ENCODE data around the gene HSPA5.

DNA sequence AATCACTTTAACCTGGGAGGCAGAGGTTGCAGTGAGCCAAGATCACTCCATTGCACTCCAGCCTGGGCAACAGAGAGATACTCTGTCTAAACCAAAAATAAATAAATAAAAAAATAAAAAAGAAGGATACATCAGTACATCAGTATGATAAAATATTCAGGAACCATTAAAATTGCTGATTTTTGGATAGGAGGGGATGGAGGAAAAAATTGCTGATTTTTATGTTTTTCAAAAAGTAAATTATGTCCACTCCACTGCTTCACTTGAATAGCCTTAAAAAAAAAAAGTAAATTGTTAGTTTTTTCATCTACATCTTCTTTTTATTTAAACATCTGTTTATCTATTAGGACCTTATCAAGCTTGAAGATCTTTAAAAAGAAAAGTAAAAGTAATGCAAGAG is 13.1 kb upstream of the HSPA5 start:
- TF ChIP-seq, protein P1, sequence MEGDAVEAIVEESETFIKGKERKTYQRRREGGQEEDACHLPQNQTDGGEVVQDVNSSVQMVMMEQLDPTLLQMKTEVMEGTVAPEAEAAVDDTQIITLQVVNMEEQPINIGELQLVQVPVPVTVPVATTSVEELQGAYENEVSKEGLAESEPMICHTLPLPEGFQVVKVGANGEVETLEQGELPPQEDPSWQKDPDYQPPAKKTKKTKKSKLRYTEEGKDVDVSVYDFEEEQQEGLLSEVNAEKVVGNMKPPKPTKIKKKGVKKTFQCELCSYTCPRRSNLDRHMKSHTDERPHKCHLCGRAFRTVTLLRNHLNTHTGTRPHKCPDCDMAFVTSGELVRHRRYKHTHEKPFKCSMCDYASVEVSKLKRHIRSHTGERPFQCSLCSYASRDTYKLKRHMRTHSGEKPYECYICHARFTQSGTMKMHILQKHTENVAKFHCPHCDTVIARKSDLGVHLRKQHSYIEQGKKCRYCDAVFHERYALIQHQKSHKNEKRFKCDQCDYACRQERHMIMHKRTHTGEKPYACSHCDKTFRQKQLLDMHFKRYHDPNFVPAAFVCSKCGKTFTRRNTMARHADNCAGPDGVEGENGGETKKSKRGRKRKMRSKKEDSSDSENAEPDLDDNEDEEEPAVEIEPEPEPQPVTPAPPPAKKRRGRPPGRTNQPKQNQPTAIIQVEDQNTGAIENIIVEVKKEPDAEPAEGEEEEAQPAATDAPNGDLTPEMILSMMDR (IDR thresholded peaks at IDR 0.05) = no peak
- no peak for TF ChIP-seq POLR2A (IDR thresholded peaks at IDR 0.05)
